ENCODE measurements around the gene EFCAB10.
"Not testable (repeated sequence)": the region's sequence is repeated elsewhere in the genome, so short reads cannot be mapped to it uniquely, and the experiment has no call there.

Gene EFCAB10

DNA sequence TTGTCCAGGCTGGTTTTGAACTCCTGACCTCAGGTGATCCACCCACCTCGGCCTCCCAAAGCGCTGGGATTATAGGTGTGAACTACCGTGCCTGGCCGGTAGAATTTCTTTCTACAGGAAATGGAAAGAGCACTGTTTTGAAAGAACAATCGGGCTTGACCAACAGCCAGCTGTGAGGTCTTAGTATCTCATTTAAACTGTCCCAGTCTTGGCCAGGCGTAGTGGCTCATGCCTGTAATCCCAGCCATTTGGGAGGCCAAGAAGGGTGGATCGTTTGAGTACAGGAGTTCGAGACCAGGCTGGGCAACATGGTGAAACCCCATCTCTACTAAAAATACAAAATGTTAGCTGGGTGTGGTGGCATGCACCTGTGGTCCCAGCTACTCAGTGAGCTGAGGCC, 17.8 kb upstream of the EFCAB10 start:
- DNase-seq (ENCODE audit: low read depth), result not testable (repeated sequence)

DNA sequence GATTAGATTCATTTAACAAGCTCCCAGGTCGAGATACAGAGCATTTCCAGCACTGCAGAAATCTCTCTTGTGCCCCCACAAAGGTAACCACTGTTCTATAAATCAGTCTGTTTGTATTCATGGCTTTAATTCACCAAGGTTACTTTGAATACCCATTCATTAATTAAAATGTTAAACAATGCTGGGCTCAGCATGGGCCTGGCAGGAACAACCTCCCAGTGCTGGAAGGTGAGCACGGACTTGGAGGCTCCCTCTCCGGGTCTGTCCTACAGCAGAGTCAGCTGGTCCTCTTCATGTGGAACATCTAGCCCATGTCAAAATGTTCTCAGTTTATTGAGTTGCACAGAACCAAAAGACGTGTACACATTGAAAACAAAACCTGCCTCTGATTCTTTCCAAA, 15.6 kb upstream of the EFCAB10 start:
- no peak for DNase-seq (ENCODE audit: low read depth)

DNA sequence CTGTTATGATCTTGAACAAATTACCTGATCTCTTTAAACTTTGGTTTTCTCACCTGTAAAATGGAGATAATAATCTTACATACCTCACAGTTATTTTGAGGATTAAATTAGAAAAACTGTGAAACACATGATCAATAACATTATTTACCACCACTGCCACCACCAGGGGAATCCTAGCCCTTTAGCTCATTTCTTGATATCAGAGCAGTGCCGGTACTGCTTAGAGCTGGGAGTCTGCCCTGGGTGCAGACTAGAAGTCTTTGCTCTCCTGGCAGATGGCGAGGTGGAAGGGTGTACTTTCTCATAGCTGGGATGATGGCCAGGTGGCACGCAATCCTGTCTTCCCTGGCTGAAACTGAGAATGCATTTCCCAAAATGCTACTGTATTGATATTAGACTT, 12.7 kb upstream of the EFCAB10 start:
- no peak for DNase-seq (ENCODE audit: low read depth)

DNA sequence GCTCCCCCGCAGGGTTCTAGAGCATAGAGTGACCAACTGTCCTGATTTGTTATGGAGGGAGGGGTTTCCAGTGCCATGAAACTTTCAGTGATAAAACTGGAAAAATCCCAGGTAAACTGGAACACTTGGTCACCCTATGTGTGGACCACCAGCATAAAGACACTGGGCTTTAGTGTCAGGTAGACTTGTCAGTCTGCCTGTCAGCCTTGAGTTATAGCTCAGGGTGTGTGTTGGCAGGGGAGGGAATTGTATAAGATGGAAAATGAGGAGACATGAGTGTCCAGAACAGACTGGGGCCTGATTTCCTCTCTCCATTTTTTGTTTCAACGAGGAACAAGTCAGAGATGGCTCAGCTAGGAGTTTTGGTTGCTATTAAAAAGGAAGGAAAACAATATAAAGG, 10.2 kb upstream of the EFCAB10 start:
- DNase-seq (ENCODE audit: low read depth), result no peak

DNA sequence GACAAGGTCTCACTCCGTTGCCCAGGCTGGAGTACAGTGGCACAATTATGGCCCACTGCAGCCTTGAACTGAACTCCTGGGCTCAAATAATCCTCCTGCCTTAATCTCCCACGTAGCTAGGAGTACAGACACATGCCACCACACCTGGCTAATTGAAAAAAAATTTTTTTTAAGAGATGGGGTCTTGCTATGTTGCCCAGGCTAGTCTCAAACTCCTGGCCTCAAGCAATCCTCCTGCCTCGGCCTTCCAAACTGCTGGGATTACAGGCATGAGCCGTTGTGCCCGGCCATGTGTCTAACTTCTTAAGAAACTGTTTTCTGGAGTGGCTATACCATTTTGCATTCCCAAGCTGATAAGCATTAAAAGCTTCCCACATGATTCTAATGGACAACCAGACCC, 9.5 kb upstream of the EFCAB10 start:
- DNase-seq (ENCODE audit: low read depth), result no peak

DNA sequence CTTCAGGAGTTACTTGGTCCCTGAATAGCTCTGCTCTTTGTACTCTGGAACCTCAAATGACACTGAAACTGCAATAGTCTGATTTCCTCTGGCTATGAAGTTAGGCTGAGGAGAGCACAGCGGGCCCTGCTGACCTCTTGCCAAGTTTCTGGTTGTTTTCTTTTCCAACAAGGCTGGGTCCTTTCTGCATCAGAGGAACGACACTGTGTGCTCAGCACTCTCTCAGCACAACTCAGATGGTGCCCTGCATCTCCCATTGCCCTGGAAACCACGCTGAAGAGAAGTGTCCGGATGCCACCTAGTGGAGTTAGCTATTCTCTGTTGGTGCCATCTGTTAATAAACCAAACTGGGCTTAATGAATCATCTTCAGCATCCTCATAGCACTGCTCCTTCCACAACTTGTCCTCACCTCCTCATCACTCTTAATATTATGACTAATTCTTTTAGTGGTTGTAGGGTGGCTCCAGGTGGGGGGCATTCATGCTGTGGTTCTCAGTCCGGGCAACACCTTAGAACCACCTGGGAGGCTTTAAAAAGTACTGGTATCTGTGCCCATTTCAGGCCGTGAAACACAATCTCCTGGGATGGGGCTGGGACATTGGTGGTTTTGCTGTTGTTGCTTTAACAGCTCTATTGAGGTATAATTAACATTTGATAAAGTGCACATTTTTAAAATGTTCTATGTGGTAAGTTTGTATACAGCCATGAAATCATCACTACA, 8.2 kb upstream of the EFCAB10 start:
- peak; percentile 23 for DNase-seq (ENCODE audit: low read depth)

DNA sequence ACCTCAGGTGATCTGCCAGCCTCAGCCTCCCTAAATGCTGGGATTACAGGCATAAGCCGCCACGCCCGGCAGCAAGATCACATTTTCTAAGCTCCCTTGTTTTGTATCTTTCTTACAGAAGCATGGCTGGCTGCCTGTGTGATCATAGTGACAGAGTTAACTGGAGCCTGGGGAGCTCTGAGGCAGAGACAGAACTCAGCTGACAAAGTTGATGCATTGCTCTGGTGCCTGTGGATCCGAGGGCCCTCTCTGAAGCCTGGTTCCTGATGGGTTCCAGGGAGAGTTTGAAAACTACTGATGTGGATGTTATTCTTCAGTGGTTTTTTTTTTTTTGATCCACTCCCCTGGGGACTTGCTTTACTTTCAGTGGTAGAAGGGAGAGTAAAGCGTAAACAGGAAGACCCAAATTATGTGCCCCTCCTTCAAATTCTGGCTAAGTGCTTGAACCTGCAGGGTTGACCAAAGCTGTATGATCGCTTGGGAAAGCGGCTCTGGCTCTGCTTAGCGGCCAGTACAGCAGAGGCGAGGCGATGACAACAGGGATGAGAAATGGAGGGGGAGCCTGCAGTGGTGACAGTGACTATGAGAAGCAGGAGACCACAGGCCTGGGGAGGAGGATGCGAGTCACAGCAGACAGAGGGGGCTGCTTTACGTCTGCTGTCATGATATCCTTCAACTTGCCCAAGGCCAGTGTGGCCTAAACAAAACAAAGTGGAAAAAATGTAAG, 6.8 kb upstream of the EFCAB10 start:
- DNase-seq (ENCODE audit: low read depth), result no peak

DNA sequence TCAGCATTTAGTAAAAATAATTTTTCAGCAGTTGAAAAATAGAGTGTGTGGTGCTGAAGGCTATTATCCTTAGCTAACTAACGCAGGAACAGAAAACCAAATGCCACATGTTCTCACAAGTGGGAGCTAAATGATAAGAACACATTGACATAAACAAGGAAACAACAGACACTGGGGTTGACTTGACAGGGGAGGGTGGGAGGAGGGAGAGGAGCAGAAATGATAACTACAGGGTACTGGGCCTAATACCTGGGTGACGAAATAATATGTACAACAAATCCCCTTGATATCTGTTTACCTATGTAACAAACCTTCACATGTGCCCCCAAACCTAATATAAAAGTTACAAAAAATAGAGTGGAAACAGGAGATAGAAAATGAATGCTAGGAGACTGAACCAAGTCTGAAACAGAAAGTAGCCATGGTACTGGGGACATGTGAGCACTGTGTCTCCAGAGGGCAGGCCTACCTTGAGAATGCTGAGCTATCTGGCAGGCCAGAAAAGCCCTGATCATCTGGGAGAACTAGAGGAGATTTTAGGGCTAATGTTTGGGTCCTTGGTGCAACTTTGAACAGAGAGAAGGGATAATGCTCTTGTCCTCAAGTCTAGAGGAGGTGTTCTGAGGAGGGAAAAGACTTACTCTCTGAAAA, 4.7 kb upstream of the EFCAB10 start:
- DNase-seq (ENCODE audit: low read depth), result no peak

DNA sequence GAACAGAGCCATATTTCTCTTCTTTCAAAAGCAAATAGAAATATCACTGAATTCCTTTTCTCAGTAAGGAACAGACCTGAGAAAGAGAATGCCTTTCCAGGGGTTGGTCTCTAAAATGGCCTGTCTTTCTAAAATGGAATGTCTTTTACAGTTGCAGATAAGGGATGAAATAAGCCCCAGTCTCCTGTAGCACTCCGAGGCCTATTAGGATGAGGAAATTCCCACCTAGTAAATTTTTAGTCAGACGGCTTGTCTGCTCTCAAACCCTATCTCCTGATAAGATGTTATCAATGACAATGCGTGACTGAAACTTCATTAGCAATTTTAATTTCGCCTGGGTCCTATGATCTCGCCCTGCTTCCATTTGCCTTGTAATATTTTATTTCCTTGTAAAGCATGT, 2.9 kb upstream of the EFCAB10 start:
- no peak for DNase-seq (ENCODE audit: low read depth)

DNA sequence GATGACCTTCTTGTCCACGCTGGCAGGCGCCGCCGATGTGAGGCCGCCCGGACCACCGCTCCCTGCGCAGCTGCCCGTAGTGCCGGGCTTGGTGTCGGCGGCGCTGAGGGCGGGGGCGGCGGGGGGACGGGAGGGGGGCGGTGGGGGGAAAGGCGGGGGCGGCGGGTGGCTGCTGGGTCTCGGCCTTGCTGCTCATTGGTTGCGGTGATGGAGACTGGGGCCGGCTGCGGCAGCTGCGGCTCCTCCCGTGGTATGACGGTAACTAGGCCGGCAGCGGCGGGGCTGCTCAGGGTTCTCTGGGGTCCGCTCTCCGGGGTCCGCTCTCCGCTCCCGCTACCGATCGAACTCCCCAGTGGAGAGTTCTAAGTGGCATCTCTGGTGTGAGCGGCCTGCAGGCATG, 1.8 kb upstream of the EFCAB10 start:
- no peak for DNase-seq (ENCODE audit: low read depth)

DNA sequence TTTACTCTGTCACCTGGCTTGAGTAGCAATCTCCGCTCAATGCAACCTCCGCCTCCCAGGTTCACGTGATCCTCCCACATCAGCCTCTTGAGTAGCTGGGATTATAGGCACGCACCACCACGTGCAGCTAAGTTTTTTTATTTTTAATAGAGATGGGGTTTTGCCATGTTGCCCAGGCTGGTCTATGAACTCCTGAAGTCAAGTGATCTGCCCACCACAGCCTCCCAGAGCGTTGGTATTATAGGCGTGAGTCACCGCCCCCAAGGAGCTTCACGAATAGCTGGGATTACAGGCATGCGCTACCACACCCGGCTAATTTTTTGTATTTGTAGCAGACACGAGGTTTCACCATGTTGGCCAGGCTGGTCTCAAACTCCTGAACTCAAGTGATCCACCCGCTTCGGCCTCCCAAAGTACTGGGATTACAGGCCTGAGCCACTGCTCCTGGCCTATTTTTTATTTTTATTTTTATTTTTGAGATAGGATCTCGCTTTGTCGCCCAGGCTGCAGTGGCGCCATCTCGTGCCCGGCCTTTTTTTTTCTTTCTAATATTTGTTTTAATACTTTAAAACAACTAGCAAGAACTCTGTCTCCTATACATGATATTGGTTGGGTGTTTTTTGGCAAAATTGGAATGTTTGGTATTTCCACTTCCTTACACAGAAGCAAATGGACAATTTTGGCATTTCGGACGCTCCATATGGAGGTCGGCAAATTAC, 1.1 kb downstream of the EFCAB10 start:
- DNase-seq (ENCODE audit: low read depth), result no peak

DNA sequence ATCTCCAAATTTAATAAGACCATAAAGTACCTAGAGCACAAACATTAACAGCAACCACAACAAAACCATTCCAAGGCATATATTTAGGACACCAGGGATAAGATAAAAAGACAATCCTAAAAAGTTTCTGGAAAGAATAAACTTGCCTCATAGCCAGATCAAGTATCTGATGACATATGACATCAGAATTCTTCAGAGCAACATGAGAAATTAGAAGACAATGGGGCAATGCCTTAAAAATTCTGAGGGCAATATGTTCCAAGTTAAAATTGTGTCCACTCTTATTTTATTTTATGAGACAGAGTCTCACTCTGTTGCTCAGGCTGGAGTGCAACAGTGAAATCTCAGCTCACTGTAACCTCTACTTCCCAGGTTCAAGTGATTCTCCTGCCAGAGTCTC, 2.8 kb downstream of the EFCAB10 start:
- DNase-seq (ENCODE audit: low read depth), result no peak

DNA sequence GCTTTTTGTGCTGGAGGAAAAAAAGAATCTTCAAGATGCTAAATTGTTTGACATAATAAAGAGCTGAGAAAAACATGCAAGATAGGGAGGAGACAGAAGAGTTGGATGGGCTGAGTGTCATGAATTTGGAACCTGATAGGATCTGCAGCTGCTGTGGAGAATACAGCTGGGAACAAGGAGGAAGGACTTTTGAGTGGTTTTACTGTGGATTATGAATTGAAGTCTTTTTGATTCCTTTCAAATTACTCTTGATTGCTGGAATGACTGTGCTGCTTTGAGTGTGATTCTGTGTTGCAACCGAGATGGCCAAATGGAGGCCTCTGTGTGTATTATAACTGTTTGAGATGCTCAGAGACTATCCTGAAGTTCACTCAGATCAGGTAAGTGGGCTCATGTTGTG, 4.0 kb downstream of the EFCAB10 start:
- DNase-seq (ENCODE audit: low read depth), result no peak

DNA sequence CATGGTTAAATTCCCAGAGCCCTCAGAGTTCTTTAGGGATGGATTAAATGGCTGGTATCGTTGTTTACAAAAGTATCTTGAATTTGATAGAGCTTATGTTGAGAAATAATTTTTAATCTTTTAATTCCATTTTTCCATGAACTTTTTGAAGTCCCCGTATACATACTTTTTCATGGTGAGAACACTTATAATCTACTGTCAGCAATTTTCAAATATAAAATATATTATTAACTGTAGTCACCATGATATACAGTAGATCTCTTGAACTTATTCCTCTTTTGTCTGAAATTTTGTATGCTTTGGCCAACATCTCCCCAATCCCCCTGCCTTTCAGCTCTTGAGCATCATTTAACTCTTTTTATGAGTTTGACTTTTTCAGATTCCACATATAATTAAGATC, 9.4 kb downstream of the EFCAB10 start:
- DNase-seq (ENCODE audit: low read depth), result no peak

DNA sequence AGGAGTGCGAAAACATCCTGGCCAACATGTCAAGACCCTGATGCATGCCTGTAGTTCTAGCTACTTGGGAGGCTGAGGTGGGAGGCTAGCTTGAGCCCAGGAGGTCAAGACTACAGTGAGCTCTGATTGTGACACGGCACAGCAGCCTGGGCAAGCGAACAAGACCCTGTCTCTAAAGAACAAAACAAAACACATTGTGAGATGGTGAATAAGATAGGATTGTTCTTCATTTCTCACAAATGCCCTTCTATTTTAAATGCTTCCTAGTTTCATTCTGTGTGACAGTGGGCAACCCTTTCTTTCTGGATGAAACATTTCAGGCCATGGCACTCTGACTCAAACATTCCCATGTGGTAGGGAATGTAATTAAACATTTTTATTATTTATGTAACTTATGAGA, 13.5 kb downstream of the EFCAB10 start:
- DNase-seq (ENCODE audit: low read depth), result no peak

DNA sequence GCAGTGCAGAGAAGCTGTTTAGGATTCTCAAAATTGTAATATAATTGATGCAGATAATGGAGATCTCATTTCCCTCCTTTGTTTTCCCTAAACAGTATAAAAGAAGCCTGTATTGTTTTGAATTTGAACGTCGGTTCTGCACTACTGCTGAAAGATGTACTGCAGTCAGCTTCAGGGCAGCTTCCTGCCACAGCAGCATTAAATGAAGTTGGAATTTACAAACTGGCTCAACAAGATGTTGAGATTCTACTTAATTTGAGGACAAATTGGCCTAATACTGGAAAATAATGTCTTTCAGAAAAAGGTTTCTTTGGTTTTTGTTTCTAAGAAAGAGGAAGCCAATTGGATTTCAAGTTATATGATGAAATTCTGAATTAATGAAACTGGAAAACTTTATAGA, 14.3 kb downstream of the EFCAB10 start:
- DNase-seq (ENCODE audit: low read depth), result no peak

DNA sequence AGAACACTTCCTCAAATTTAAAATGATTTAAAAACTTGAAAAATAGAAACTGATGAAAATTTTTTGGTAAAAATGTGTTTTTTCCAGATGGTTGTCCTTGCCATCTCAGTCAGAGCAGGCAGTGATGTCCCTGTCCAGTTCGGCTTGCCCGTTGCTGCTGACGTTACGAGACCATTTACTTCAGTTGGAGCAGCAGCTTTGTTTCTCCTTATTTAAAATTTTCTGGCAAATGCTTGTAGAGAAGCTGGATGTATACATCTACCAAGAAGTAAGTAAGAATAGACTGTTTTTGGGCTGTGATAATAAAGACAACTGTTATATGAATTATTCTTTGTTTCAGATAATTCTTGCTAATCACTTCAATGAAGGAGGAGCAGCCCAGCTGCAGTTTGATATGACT, 16.1 kb downstream of the EFCAB10 start:
- no peak for DNase-seq (ENCODE audit: low read depth)

DNA sequence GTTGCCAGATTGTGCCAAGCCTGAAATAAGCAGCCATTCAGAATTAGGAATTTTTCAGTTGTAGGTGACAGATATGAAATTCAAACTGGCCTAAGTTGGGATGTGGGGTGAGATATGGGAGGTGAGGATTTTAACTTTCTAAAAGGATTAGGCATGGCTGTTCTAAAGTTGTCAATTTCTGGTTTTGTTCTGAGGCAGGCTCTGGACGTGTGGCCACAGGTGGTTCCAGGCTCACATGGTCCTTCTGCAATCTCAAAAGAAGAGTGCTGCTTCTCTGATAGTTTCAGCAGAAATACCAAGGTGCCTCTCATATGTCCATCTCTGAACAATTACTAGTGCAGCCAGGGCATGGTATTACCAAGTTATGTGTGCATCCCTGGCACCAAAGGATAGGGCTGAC, 21.4 kb downstream of the EFCAB10 start:
- DNase-seq (ENCODE audit: low read depth), result no peak

DNA sequence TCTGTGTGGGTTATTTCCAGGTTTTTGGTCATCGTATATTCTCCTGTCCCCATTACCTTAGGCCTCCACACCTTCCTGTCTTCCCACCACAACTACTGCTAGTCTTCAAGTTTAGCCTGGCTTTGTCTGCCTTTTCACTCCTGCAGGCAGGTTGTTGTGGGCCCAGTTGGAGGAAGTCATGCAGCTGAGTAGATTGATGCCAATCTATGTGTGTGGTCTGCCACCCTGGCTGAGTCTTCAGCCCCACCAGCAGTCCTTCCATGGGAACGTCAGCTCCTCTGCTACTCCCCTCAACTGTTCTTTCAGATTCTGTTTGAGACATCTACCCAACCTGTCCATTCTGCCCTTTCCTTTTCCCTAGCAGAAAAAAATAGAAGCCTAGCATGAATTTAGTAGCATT, 43.0 kb downstream of the EFCAB10 start:
- no peak for DNase-seq (ENCODE audit: low read depth)

DNA sequence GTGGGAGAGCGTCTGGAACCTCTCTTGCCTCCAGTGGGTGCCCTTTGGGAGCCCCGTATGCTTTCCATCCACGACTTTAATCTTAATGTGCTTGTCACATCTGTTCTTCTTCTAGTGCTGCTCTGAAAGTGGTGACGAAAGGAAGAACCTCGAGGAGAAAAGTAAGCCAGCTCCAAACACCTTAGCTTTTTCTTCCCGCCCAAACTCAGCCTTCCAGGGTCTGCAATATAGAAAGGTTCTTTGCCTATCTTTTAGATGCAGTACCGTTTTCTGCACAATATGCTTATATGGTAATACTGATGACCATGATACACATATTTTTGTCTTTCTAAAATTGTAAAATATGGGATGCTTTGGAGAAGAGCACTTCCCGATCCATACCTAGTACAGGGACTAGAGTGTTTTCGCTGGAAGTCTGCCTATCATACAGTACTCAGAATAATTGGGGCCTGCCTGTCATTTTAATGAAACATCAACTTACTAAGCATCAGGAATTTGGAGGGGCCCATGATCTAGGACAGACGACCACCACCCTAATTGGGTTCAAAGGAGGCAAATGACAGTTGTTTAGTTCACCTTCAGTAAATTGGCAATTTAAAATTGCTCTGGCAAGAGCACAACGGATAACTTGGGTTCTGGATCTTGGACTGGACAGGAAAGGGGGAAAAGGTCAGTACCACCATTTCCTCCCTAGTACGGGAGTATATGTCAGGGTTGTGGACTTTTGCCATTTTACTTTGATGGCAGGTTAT, 48.4 kb downstream of the EFCAB10 start:
- no peak for DNase-seq (ENCODE audit: low read depth)

DNA sequence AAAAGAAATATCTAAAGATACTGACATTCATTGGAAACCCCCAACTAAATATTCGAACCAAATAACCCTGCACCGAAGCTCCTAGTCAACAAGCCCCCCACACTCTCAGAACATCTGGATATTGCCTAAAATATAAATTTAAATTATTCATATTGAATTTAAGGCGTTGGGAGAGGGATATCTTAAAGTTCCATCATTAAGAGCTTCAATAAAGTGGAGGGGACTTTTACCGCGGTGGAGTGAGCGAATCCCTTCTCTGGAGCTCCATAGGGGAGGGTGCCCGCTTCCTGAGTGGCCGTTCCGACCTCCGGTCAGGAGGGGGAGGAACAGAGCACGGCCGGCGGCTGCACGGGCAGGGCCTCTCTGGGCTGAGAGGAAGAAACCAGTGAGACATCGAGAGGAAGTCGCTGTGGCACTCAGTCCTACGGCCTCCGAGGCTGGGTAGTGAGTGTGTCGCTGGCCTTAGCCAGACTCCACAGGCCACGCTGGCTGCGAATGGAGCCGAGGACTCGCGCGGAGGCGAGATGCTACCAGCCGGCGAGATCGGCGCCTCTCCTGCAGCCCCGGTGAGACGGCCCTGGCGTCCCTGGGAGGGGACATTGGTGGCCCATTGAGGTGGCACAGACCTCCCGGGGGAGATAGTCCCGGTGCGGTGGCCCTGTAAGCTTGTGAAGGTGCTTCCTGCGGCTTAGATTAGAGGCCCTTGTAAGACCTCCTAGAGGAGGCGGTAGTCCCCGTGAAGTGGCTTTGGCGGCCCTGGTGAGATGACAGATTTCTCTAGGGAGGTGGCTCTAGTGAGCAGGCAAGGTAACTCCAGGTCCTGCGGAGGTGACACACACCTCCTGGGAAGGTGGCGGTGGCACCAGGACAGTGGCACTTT, 49.3 kb downstream of the EFCAB10 start, which contains the start of gene RINT1:
TSS of gene RINT1 (plus strand) at position 410 of the 880 bp plus-strand sequence. CDS start at position 525, 115 bp downstream.
- DNase-seq (ENCODE audit: low read depth), result peak; percentile 81
